IMR-90 (cell line): ENCODE results near the gene C12orf75. TPM values are rescaled to one million over a fixed set of nuclear protein-coding genes. Genes with fewer than 3 reads are reported as not detected.

ENCODE experiments used
- polyA plus RNA-seq, 3 experiments: library from polyadenylated mRNA; depleted of rRNA; stranded (reverse); fragments of >200 nt; gene quantifications; 2 replicates each; pipeline ENCODE4 v1.2.3, GENCODE V29; 2012; ENCODE audit warnings: low replicate concordance in 1 of 3
- total RNA-seq: library from RNA; depleted of rRNA; stranded (reverse); fragments of >200 nt; gene quantifications from 2 replicates; pipeline ENCODE4 v1.2.3, GENCODE V29; 2012; rRNA removed

The C12orf75 gene
- total and polyA plus RNA-seq, 2 of the 4 experiments (the other 2 are of a cell fraction) = 145 to 278 TPM

Other genes starting within 250 kb of the C12orf75 start
- 16.7 and 22.8 TPM in 2 replicates for gene ALDH1L2, start 246.2 kb upstream of the C12orf75 start, total RNA-seq
- gene ALDH1L2, start 246.2 kb upstream of the C12orf75 start, polyA plus RNA-seq (2012; rRNA removed) = 16.2 and 21.1 TPM in 2 replicates
- 47.0 and 85.5 TPM in 2 replicates for gene WASHC4, start 223.0 kb upstream of the C12orf75 start, total RNA-seq
- 12.7 and 16.4 TPM in 2 replicates for gene WASHC4, start 223.0 kb upstream of the C12orf75 start, polyA plus RNA-seq (2012; rRNA removed)
- gene APPL2, start 94.5 kb upstream of the C12orf75 start, total RNA-seq = 42.3 and 53.3 TPM in 2 replicates
- 50.3 and 65.8 TPM in 2 replicates for gene APPL2, start 94.5 kb upstream of the C12orf75 start, polyA plus RNA-seq (2012; rRNA removed)